GM12878 (cell line): Measurements from ENCODE around the gene CAMK1. TPM values are rescaled to one million over a fixed set of nuclear protein-coding genes. Genes with fewer than 3 reads are reported as not detected.

ENCODE experiments used
- ATAC-seq: fragments of 200-7000 bp; cut with Tn5 transposase; 3 replicates; pipeline ENCODE4 v1.9.1; 2020; ENCODE audit warnings: mild to moderate bottlenecking, moderate library complexity
- BruUV-seq: library from RNA; stranded (reverse); fragments of 400-500 nt; replicated peaks from 2 replicates; lab custom pipeline; 2021; lab: Mats Ljungman, UMichigan
- CTCF ChIA-PET: fragments of 300-600 bp; sonication (Branson Sonifier 250); formaldehyde crosslinking; extraction: SDS; loops from one replicate; lab custom pipeline; 2021; ENCODE audit warnings: inconsistent platforms; lab: Yijun Ruan, JAX
- POLR2A ChIA-PET: fragments of 350-600 bp; formaldehyde crosslinking; extraction: SDS; loops from one replicate; lab custom pipeline; 2021; ENCODE audit warnings: inconsistent platforms; lab: Charles Lee
- RAD21 ChIA-PET: fragments of 300-600 bp; sonication (Branson Sonifier 250); formaldehyde crosslinking; loops from one replicate; lab custom pipeline; 2023; ENCODE audit warnings: antibody characterized with exemption; ENCODE audit not compliant: unreplicated experiment; lab: Charles Lee
- SMC1A ChIA-PET: fragments of 300-600 bp; sonication (Branson Sonifier 250); formaldehyde crosslinking; loops from one replicate; lab custom pipeline; 2023; ENCODE audit not compliant: unreplicated experiment, uncharacterized antibody; lab: Charles Lee
- DNase-seq: peaks from one replicate; pipeline ENCODE4 v3.0.0-alpha.2; 2011; ENCODE audit warnings: low read depth, low spot score
- FAIRE-seq: peaks from 3 replicates; lab custom pipeline; 2011; peaks lifted over from hg19 to GRCh38; lab: Jason Lieb, UNC
- H2AFZ ChIP-seq: 2 replicates; pipeline ENCODE4 v1.6.0; 2011; ENCODE audit warnings: low read depth, low read length, control low read depth; ENCODE audit not compliant: control insufficient read depth
- H3K27ac ChIP-seq: 2 replicates; pipeline ENCODE4 v1.5.1; 2011; ENCODE audit warnings: control low read depth; ENCODE audit not compliant: control insufficient read depth, insufficient read depth
- H3K27me3 ChIP-seq, 2 experiments: replicated peaks in 1 of 2; 2 replicates each; pipeline versions ENCODE4 v1.6.0 to v1.6.1; 2011; ENCODE audit warnings: low read length in 1 of 2; ENCODE audit not compliant: control insufficient read depth in 2 of 2, insufficient read depth in 2 of 2
- H3K36me3 ChIP-seq, 2 experiments: 2 replicates each; pipeline ENCODE4 v1.5.1; 2011; ENCODE audit warnings: low read length in 1 of 2; ENCODE audit not compliant: control insufficient read depth in 2 of 2, insufficient read depth in 2 of 2
- H3K4me1 ChIP-seq: 2 replicates; pipeline ENCODE4 v1.6.1; 2011; ENCODE audit warnings: mild to moderate bottlenecking, low read length, moderate library complexity, mixed read lengths; ENCODE audit not compliant: control insufficient read depth, insufficient read depth
- H3K4me2 ChIP-seq: 2 replicates; pipeline ENCODE4 v1.6.0; 2011; ENCODE audit warnings: control low read depth; ENCODE audit not compliant: control insufficient read depth, insufficient read depth
- H3K4me3 ChIP-seq: fragments of 200-600 bp; sonication (generic); 2 replicates; pipeline ENCODE4 v1.5.1; 2016
- H3K79me2 ChIP-seq: 2 replicates; pipeline ENCODE4 v1.6.0; 2011; ENCODE audit warnings: low read length; ENCODE audit not compliant: control insufficient read depth, insufficient read depth
- H3K9ac ChIP-seq: 2 replicates; pipeline ENCODE4 v1.8.0; 2011; ENCODE audit warnings: low read length, control low read depth, mixed read lengths; ENCODE audit not compliant: control insufficient read depth, insufficient read depth
- H3K9me3 ChIP-seq: replicated peaks from 3 replicates; pipeline ENCODE4 v1.5.1; 2011; ENCODE audit warnings: mild to moderate bottlenecking, low read length; ENCODE audit not compliant: control insufficient read depth, insufficient read depth
- H4K20me1 ChIP-seq: 2 replicates; pipeline ENCODE4 v1.6.0; 2011; ENCODE audit not compliant: control insufficient read depth, insufficient read depth
- ATF7 ChIP-seq: fragments of 450-650 bp; IDR thresholded peaks from 2 replicates; pipeline ENCODE4 v1.6.1; 2016; ENCODE audit warnings: low read depth, mild to moderate bottlenecking
- CHD2 ChIP-seq: IDR thresholded peaks from 2 replicates; pipeline ENCODE4 v1.6.1; 2011; ENCODE audit warnings: low read depth, low read length, improper control_type of control experiment, borderline replicate concordance
- CHD4 ChIP-seq: fragments of 200-600 bp; sonication (generic); IDR thresholded peaks from 2 replicates; pipeline ENCODE4 v1.6.1; 2016; ENCODE audit warnings: mild to moderate bottlenecking
- DPF2 ChIP-seq: fragments of 450-650 bp; IDR thresholded peaks from 2 replicates; pipeline ENCODE4 v1.6.1; 2017; ENCODE audit warnings: mild to moderate bottlenecking
- EP300 ChIP-seq, 2 experiments: fragments of 150-350 bp in 1 of 2; IDR thresholded peaks; 2 replicates each; pipeline ENCODE4 v1.6.1; 2011 to 2012; ENCODE audit warnings: low read depth in 2 of 2, low read length in 2 of 2, borderline replicate concordance in 1 of 2, improper control_type of control experiment in 1 of 2, inconsistent platforms in 1 of 2; ENCODE audit not compliant: control insufficient read depth in 1 of 2
- HDAC2 ChIP-seq: fragments of 200-600 bp; sonication (generic); IDR thresholded peaks from 2 replicates; pipeline ENCODE4 v1.6.1; 2017
- IRF4 ChIP-seq: IDR thresholded peaks from 2 replicates; pipeline ENCODE4 v1.6.1; 2011; ENCODE audit warnings: low read depth, low read length
- NFYB ChIP-seq: IDR thresholded peaks from 2 replicates; pipeline ENCODE4 v1.6.1; 2011; ENCODE audit warnings: low read depth, mild to moderate bottlenecking, low read length, improper control_type of control experiment, moderate library complexity; ENCODE audit not compliant: insufficient read depth
- POLR2A ChIP-seq: IDR thresholded peaks from 2 replicates; pipeline ENCODE4 v1.6.1; 2011; ENCODE audit warnings: low read depth, mild to moderate bottlenecking, low read length
- SMC3 ChIP-seq: IDR thresholded peaks from 2 replicates; pipeline ENCODE4 v1.6.1; 2011; ENCODE audit warnings: low read length, improper control_type of control experiment, borderline replicate concordance
- SREBF1 ChIP-seq: IDR thresholded peaks from 2 replicates; pipeline ENCODE4 v1.6.1; 2012; ENCODE audit warnings: mild to moderate bottlenecking, low read length
- SUZ12 ChIP-seq: fragments of 200-600 bp; sonication (generic); IDR thresholded peaks from one replicate; pipeline ENCODE4 v1.6.1; 2018; ENCODE audit warnings: antibody characterized with exemption, mild to moderate bottlenecking; ENCODE audit not compliant: unreplicated experiment
- TAF1 ChIP-seq: IDR thresholded peaks from 2 replicates; pipeline ENCODE4 v1.6.1; 2011; ENCODE audit warnings: mild to moderate bottlenecking, low read depth, low read length, borderline replicate concordance
- TARDBP ChIP-seq: IDR thresholded peaks from 2 replicates; pipeline ENCODE4 v1.6.1; 2016; ENCODE audit warnings: borderline replicate concordance
- YBX1 ChIP-seq: fragments of 450-650 bp; IDR thresholded peaks from 2 replicates; pipeline ENCODE4 v1.6.1; 2016; ENCODE audit warnings: antibody characterized with exemption
- YY1 ChIP-seq: IDR thresholded peaks from 2 replicates; pipeline ENCODE4 v1.6.1; 2011; ENCODE audit warnings: low read depth, mild to moderate bottlenecking, low read length
- ZBTB40 ChIP-seq: fragments of 450-650 bp; IDR thresholded peaks from 2 replicates; pipeline ENCODE4 v1.6.1; 2016; ENCODE audit warnings: mild to moderate bottlenecking, moderate library complexity, borderline replicate concordance
- WGBS: methylation state at CpG from one replicate; pipeline ENCODE4 v1.1.6; 2016; ENCODE audit warnings: low lambda C conversion rate; ENCODE audit not compliant: insufficient replicate concordance, insufficient coverage; ENCODE audit errors: missing lambda C conversion rate; 5-methylcytosine and 5-hydroxymethylcytosine counted together
- in situ Hi-C: fragments of 300-500 bp; cut with MboI; formaldehyde crosslinking; loops from 9 replicates; pipeline ENCODE4 v1.14.3; 2018; ENCODE audit warnings: mixed read lengths
- intact Hi-C: fragments of 100-400 bp; cut with micrococcal nuclease; formaldehyde crosslinking; loops from one replicate; pipeline ENCODE4 v1.14.2; 2022; ENCODE audit not compliant: unreplicated experiment
- polyA plus RNA-seq, 11 experiments: library from polyadenylated mRNA; depleted of rRNA in 4 of 11; unstranded in 6 of 11; stranded (reverse) in 5 of 11; fragments of >200 nt; fragmentation: Nextera tagmentation in 4 of 11; fragmentation: Illumina TruSeq in 1 of 11; extraction: Ambion mirVana in 4 of 11; extraction: Trizol in 1 of 11; gene quantifications; 1 replicate in 1 of 11; 2 replicates in 10 of 11; pipeline versions ENCODE4 v1.2.1 to v1.2.3, GENCODE V29; 2011 to 2016; ENCODE audit warnings: inconsistent platforms in 2 of 11, missing spikeins in 2 of 11, low read depth in 1 of 11
- total RNA-seq, 4 experiments: library from RNA; depleted of rRNA in 3 of 4; stranded (reverse); fragments of >200 nt in 3 of 4; fragmentation: Illumina TruSeq in 1 of 4; extraction: Trizol in 1 of 4; gene quantifications; 2 replicates each; pipeline versions ENCODE4 v1.2.1 to v1.2.3, GENCODE V29; 2013 to 2021

CAMK1 gene
- total and polyA plus RNA-seq, 10 of the 15 experiments (the other 5 are each of a cell fraction or from before 2014, with no cell fraction given) = 0.24 to 2.1 (median 0.51) TPM; not detected in 2

- H2AFZ ChIP-seq = no peak overlapping the region
- peaks cover 7% of the 10 kb centered on the region for H3K79me2 ChIP-seq
- TF ChIP-seq POLR2A (no peak), IRF4 (no peak), SMC3 (no peak), SREBF1 (no peak), YY1 (no peak), TAF1 (no peak), EP300 (IDR thresholded peaks at IDR 0.05; ENCODE audit: borderline replicate concordance in 1 of 2, control insufficient read depth in 1 of 2, low read depth in 2 of 2, low read length in 2 of 2) (no peak), ATF7 (no peak), CHD2 (no peak), ZBTB40 (no peak), YBX1 (no peak), NFYB (no peak), HDAC2 (no peak), CHD4 (no peak), TARDBP (no peak), SUZ12 (no peak), DPF2 (no peak)
- TF ChIP-seq, all 136 proteins: peak for 0
- H3K9ac ChIP-seq = no peak overlapping the region
- SMC1A ChIA-PET = interaction anchor here (1.9 kb wide), 1 partner anchor 10 kb away, joined by 4 read pairs; the partner anchor contains the start of gene OGG1
- no peak for FAIRE-seq
- DNase-seq = no peak
- no peaks in the 10 kb centered on the region for H3K27me3 ChIP-seq
- intact Hi-C loops = loop anchor here (10.0 kb wide), 1 partner anchor 384 kb away; no protein-coding TSS in a partner anchor
- in situ Hi-C loops = no loop called here
- POLR2A ChIA-PET = no interaction called here
- H3K36me3 ChIP-seq = peaks cover 46 to 57% of the 10 kb centered on the region in 2 experiments
- no peak overlapping the region for H3K4me2 ChIP-seq
- H3K4me3 ChIP-seq = no peak overlapping the region
- no peaks in the 10 kb centered on the region for H4K20me1 ChIP-seq
- ATAC-seq = no peak
- no peaks in the 10 kb centered on the region for H3K4me1 ChIP-seq
- no peak overlapping the region for H3K27ac ChIP-seq
- no TSS peak for BruUV-seq
- CTCF ChIA-PET = interaction anchor here (1.3 to 2.3 kb wide), 3 partner anchors 11 to 236 kb away, joined by 3 to 11 read pairs (median 4); partner anchors contain the start of gene OGG1
- RAD21 ChIA-PET = interaction anchor here (1.0 to 1.4 kb wide), 3 partner anchors 18 to 53 kb away, joined by 3 to 5 read pairs (median 4); partner anchors contain the start of genes ARPC4, CAMK1 and TADA3
- no peaks in the 10 kb centered on the region for H3K9me3 ChIP-seq
- WGBS = 94% methylated on average over 15 of the region's 15 CpGs
Measured at GRCh38 chr3:9739181-9739580, 30.6 kb downstream of the CAMK1 start.
